Right lung (tissue), 5 donors: Measurements from ENCODE around the gene BMPR1B. TPM values are rescaled to one million over a fixed set of nuclear protein-coding genes. Genes with fewer than 3 reads are reported as not detected.
"Not testable (repeated sequence)": the region's sequence is repeated elsewhere in the genome, so short reads cannot be mapped to it uniquely, and the experiment has no call there.

Experiments used
- DNase-seq, 2 donors: peaks; one replicate each; pipeline ENCODE4 v3.0.0-alpha.2; 2013
- polyA plus RNA-seq, 5 donors: library from polyadenylated mRNA; unstranded; fragments of 120-200 nt; gene quantifications; one replicate each; pipeline versions ENCODE4 v1.2.1 to v1.2.3, GENCODE V29; 2013; ENCODE audit warnings: inconsistent platforms in 1 of 5, low replicate concordance in 1 of 5; ENCODE audit not compliant: insufficient read length in 5 of 5, insufficient read depth in 1 of 5

The BMPR1B gene
- polyA plus RNA-seq, 5 donors: 0.73 to 1.8 (median 1.1) TPM

DNA sequence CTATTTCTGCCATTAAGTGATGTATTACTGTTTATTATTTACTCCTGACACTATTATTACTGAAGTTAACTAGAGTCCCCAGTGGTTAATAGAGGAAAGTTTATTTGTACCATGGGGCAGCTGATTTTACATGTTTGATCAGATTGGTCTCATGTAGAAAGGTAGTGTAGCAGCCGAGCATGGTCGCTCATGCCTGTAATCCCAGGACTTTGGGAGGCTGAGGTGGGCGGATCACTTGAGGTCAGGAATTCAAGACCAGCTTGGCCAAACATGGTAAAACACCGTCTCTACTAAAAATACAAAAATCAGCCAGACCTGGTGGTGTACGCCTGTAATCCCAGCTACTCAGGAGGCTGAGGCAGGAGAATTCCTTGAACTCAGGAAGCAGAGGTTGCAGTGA is 74.6 kb downstream of the BMPR1B start:
- DNase-seq: not testable (repeated sequence)

DNA sequence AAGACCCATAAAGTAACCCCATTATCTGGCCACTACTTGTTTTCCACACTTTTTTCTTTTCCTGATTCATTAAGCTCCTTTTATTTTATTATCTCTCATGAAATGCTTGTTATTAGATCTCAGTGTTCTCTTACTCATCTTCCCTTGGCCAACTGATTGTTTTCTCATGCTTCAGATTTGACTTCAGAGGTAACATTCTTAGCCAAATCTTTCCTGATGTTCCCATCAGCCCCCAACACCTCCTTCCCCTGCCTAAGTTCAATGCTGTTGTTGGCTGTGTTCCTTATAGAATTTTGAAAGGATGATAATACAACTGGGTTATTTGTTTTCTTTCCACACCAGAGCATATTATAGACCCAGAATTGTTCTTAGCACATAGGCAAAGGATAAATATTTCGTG is 75.6 kb downstream of the BMPR1B start:
- DNase-seq: no peak

DNA sequence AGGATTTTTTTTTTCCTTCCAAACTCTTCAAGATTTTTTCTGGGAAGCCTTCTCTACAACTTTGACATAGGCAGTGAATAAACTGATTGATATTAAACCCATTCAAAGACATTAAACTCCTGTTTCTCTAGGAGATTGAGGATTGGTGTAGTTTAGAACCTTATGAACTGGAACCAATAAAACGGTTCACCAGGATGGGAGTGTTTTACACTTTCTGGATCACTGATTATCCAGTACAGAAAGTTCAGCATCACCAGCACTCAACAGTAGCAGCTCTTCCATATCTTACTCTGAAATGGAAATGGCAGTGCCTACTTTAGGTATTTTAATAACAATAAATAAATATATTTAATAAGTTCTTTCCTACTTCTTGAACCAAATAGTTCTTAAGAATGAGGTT is 76.7 kb downstream of the BMPR1B start:
- DNase-seq: no peak

DNA sequence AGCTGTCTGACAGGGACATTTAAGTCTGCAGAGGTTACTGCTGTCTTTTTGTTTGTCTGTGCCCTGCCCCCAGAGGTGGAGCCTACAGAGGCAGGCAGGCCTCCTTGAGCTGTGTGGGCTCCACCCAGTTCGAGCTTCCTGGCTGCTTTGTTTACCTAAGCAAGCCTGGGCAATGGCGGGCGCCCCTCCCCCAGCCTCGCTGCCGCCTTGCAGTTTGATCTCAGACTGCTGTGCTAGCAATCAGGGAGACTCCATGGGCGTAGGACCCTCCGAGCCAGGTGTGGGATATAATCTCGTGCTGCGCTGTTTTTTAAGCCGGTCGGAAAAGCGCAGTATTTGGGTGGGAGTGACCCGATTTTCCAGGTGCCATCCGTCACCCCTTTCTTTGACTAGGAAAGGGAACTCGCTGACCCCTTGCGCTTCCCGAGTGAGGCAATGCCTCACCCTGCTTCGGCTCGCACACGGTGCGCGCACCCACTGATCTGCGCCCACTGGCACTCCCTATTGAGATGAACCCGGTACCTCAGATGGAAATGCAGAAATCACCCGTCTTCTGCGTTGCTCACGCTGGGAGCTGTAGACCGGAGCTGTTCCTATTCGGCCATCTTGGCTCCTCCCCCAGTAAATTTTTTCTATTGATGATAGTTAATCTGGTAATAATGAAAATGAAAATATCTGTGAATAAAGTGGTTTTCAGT is 83.6 kb downstream of the BMPR1B start:
- DNase-seq: not testable (repeated sequence)

DNA sequence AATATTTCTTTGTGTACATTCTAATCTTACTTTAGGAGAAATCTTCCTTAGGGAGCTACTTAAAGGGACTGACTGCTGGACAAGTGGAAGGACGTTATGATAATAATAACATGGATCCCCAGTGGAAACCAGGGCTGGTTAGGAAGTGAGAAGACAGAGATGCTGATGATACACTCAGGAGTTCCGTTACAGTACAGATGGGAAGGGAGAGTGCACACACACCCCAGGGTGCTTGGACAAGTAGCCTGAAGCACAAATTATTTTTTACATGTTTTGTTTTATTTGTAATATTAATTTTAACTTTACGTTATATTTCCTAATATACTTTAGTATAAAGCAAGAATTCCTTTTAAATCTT is 84.1 kb downstream of the BMPR1B start:
- no peak for DNase-seq

DNA sequence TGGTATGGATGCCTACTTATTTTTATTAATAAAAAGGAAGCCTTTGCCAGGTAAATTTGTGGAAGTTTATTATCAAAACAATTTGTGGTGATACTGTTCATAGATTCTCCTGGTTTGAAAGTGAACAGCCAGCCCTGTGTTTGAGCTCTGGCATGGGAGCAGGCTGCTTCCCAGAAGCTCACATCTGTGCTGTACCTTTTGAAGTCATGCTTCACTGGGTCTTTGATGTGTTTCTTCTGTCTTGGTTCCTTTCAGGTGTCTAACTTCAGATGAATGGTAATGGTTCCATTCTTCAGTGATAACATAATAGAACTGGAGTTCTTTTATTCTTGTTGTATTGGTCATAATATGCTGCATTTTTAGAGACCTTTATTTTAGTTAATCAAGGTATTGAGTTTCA is 85.5 kb downstream of the BMPR1B start:
- DNase-seq: no peak

DNA sequence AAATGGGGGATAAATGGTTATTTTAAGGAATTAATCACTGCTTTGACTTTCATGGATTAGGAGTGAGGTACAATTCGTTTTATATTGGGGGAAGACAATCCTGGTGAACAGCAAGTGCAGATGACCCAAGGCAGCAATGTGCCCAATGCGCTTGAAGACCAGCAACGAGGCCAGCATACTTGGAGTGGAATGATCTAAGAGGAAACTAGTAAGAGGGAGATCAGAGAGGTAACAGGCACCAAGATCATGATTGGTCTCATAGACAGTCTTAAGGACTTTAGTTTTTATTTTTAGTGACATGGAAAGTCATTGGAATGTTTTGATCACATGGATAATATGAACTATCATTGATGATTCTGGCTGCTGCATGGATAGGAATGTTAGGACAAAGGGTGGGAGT is 90.6 kb downstream of the BMPR1B start:
- DNase-seq: no peak

DNA sequence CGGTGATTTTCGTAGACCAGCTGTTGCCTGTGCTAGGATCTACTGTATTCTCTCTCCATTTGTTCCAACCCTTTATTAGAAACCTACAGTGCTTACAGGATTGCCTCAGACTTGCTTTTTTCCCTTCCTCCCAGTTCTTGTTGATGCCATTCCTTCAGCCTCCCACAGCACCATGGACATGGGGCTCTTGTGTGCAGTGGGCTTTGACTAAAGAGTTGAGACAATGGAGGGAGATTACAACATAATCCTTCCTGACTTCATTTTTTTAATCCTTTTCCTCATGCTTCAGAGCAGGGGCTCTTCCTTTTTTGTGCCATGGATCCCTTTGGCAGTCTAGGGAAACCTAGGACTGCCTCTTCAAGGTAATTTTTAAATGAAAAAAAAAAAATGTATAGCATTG is 92.1 kb downstream of the BMPR1B start:
- no peak for DNase-seq

DNA sequence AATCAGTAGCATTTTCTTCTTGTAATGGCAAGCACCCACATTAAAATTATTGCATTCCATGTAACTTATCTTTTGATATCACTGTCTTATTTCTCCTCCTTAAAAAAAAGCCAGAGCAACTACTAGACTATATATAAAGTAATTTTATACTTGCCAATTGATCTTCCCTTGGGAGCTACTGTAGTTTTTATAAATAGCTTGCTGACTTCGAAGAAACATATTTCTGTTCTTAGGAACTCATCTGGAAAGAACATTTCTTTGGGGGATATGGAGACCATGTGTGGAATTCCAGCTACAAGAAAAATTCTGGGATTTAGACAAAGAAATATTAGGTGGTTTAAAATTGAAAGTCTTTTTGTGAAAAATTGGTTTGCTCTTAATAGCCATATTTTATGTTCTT is 94.9 kb downstream of the BMPR1B start:
- no peak for DNase-seq

DNA sequence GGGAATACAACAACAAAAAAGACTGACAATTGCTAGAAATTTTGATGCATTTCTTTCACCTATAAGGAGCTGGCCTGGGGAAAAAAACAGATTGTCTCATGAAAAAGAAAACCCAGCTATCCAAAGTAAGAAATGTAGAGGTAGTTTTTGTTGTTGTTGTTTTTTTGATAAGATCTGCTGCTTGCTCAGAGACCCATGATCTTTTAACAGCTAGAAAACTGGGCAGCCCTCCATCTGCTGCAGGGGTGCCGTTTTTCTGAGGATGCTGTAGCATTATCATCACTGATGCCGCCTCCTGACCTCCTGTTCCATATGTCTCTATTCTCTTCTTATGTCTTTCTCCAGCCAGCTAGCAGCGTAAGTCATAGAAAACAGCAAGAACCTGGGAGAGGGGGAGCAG is 98.3 kb downstream of the BMPR1B start:
- DNase-seq: no peak

DNA sequence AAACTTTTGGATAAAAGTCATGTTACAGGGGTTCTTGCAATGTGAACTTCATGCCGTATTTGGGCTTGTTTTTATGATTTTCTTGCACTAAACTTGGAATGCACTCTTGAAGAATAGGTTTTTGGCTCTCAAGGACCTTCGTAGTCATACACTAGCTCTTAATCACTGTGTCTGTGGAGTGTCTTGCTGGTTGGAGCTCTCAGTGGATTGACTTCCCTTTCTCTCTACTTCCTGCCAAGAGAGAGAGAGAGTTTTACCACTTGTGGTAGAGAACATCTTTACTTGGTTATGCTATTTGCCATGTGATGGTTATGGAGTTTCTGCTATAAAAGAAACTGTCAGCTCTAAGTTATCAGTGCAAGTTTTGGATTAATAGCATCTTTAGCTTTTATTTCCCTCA is 112.4 kb downstream of the BMPR1B start:
- DNase-seq: no peak

DNA sequence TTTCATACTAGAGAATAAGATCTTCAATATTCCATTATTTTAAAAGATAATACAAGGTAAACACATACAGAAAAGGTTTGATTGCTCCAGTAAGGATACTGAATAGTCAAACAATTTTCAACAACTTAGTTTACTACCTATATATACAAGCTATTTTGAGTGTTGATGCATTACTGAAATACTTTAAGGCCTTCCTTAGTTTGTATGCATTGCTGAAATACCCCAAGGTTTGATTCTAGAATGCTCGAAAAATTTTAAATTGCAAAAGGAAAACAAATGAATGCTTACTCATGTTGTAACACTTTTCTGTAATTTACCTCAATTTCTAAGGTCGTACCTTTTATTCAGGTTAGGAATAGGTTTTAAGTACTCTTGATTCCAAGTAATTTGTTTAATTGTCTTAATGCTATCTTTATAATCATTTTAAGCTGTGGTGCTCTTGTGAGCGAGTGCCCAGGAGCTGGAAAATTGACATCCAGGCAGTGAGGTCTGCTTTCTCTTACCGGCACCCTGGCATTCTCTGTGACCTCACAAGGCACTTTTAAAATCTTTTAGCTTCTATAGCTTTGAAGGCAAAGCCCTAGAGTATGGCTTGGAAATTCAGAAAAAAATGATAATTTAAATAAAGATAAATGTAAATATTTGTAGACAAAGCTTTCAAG is 114.0 kb downstream of the BMPR1B start:
- no peak for DNase-seq

DNA sequence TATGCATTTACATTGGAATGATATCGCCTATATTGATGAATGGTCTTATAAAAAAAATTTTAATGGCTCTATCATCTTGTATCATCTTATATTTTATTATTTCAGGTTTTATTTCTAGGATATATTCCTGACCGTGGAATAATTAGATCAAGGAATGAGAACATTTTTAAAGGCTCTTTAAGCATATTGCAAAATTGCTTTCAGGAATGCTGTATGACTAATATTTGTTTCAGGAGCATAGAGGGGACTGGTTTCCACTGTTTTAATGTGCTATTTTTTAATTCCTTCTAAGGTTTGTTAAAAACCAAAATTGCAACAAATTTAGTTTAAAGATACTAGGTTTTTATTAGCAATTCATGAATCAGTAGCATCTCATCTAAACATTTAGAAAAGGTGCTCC is 120.2 kb downstream of the BMPR1B start:
- no peak for DNase-seq

DNA sequence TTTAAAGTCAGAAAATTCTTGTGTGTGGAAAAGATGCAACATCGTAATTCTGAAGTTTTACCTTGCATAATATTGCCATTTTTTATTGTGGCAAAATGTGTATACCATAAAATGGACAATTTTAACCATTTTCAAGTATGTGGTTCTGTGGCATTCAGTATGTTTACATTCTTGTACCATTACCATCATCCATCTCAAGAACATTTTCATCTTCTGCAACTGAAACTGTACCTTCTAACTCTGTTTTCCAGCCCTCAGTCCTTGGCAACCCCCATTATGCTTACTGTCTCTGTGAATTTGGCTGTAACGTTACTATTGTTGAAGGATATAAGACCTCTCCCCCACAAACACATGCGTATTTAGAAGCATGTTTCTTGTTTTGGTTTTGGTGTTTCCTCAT is 123.2 kb downstream of the BMPR1B start:
- DNase-seq: no peak

DNA sequence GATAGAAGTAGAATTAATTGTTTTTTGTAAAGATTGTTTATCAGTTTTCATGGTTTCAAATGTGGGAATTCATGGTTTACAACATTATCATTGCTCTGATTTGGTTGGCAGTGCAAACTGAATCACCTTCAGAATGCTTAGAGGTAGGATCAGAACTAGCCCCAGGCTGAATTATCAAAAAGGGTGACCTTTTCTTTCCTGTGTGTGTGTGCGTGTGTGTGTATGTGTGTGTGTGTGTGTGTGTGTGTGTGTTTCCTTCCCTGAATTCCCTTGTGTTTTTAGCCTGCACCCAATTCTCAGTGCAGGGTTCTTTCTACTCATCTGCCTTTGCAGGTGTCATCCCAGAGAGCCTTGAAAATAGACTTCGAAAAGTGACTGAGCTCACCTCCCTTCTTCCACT is 125.0 kb downstream of the BMPR1B start:
- no peak for DNase-seq

DNA sequence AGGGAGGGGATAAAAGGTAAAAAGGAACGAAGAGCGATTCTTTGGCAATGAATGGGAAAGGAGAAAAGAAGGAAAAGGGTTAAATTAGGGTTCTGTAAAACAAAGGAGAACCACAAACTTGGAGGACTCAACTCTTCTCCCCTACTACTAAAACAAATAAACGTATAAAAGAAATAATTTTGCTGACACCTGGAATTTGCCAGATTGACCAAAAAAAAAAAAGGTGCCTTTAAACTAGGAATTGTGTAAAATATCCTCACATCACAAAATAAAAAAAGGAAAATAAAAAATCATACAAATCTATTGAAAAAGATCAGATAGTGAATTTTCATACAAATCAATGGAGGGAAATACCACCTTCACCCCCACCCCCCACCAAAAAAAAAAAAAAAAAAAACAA is 129.3 kb downstream of the BMPR1B start:
- DNase-seq: no peak

DNA sequence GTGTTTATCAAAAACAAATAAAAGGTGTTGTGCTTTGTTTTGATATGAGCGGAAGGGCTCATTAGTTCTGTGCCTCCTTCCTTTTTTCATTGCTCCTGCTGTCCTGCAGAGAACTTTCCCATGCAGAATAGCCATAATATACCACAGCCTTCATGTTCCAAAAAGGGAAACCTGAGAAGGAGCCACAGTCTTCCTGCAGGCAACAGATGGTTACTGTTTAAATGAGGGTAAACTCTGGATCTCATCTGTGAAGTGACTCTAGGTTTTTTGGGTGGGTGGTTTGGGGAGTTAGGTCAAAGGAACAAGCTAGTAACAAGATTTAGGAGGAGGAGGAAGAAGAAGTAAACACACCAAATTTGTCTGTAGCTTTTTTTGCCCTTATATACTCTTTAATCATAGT is 131.8 kb downstream of the BMPR1B start:
- no peak for DNase-seq

DNA sequence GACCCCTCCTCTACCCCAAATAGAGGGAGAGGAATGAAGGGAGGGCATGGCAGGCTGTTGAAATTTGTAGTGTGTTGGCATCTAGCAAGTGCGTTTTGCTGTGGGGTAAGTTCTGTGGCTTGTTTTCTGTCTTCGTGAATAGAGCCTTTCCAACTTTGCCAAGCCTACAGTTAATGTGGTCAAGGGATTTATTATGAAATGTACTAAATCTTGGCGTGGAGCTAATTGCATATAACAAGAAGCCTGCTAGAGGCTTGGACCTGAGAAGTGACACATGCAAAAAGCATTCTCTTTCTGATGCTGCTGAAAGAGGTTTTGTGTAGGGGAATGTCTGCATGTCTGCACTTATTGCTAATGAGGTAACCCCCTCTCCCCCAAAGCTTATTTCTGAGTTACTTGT is 132.2 kb downstream of the BMPR1B start:
- no peak for DNase-seq

DNA sequence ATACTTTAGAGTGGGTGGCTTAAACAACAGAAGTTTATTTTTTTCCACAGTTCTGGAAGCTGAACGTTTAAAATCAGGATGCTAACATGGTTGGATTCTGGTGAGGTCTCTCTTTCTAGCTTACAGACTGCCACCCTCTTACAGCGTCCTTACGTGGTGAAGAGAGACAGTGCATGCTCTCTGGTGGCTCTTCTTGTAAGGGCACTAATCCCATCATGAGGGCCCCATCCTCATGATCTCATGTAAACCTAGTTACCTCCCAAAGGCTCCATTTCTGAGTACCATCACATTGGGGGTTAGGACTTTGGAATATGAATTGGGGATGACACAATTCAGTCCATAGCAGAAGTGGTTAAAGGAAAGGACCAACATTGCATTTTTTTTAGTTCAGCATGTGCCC is 132.8 kb downstream of the BMPR1B start:
- DNase-seq: no peak

DNA sequence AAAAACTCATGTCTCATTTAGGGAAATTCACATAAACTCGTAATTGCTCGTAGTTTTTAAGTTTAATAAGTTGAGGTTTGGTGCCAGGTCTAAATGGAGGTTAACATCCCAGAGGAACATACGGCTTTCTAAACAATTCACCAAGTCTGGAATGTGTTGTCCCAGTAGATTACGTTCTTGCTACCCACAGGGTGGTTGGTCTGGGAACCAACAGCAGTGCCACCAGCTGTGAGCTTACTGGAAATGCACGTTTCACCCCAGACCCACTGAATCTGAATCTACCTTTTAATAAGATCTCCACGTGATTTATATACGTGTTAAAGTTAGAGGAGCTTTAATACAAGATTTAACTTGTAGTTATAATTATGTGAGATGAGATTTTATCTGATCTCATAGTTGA is 134.3 kb downstream of the BMPR1B start:
- no peak for DNase-seq

DNA sequence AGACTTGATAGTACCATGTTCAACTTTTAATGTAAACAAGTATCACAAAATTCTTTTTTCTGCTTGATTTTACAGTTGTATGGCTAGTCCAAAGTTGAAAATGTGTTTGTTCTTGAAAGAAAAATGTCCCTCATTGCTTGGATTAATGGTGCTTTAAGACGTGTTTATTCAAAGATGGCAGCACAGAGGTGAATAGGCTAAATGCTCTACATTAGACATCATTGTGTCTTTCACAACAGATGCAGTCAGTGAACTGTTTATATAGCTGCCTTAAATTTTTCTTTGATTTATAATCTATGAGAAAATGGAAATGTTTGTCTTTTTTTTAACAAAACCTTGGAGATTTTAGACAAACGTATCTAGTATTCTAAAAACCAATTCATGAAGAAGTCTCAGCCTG is 137.3 kb downstream of the BMPR1B start:
- DNase-seq: no peak

DNA sequence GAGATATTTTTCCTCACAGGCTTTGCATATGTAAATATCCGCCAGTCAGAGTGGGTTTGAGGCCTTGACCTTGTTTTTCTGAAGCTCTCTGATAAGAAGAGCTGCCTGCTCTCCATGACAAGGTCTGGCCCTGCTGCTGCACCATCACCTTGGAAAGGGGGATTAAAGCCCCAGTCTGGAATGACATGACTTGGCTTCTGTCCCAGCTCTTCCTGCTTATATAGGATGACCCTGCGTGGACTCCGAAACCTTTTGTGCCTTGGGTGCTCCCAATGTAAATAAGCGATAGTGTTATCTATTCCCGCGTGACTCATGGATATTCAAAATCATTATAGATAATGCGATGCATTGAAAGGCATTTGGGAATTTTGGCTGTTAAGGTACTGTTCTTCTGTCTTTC is 139.3 kb downstream of the BMPR1B start:
- DNase-seq: no peak

DNA sequence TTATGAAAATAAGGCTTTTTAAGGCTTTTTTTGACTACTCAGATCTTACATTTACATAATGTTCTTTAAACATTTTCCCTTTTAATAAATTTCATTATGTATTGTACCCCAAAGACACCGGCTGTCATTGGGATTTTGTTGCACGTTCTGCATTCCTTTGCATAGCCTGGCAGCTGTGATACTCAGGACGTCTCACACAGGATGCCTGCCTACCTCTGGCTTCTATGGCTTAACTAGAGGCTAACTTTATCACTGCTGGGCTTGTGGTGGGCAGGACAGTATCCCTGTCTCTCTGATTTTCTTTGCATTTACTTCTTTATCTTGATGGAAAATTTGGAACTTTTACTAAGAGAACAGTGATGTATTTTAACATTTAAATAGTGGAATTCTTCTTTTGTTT is 147.8 kb downstream of the BMPR1B start:
- DNase-seq: no peak

DNA sequence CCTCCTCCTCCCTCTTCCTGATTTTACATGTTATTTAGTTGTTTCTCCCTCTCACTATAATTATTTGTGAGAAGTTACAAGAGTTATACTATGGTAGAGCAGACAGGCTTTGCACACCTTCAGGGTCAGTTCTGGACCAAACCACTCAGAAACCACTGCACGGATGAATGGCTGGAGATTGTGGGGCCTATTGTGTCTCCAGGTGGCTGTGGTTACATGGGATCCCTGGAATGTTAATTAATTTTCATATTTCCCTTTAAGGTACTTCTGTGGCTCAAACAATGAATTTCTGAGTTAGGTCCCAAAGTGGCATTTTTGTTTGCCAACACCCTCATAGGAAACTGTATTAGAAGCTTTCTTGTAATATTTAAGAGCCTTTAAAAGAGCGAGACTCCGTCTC is 151.9 kb downstream of the BMPR1B start:
- no peak for DNase-seq
